Effector memory CD4-positive, alpha-beta T cell (primary cell): Measurements from ENCODE around the gene SMAGP.

Source experiments
- DNase-seq, 3 donors: peaks; one replicate each; pipeline ENCODE4 v3.0.0-alpha.2; 2020
- H3K27ac ChIP-seq: 2 replicates; pipeline ENCODE4 v1.7.0; 2013; ENCODE audit warnings: mild to moderate bottlenecking, low read length, moderate library complexity; ENCODE audit not compliant: insufficient read depth, poor library complexity, severe bottlenecking
- H3K27me3 ChIP-seq: replicated peaks from 2 replicates; pipeline ENCODE4 v1.7.0; 2013; ENCODE audit warnings: mild to moderate bottlenecking, low read length; ENCODE audit not compliant: insufficient read depth, control insufficient read depth, poor library complexity, severe bottlenecking
- H3K36me3 ChIP-seq: 2 replicates; pipeline ENCODE4 v1.7.0; 2013; ENCODE audit warnings: mild to moderate bottlenecking, low read length, moderate library complexity; ENCODE audit not compliant: control insufficient read depth, insufficient read depth
- H3K4me1 ChIP-seq: 2 replicates; pipeline ENCODE4 v1.7.0; 2013; ENCODE audit warnings: low read length, mild to moderate bottlenecking; ENCODE audit not compliant: control insufficient read depth, insufficient read depth, poor library complexity, severe bottlenecking
- H3K4me3 ChIP-seq: 2 replicates; pipeline ENCODE4 v1.7.0; 2013; ENCODE audit warnings: low read length, low read depth, mild to moderate bottlenecking; ENCODE audit not compliant: insufficient read depth, poor library complexity, severe bottlenecking
- H3K9me3 ChIP-seq: 2 replicates; pipeline ENCODE4 v1.7.0; 2013; ENCODE audit warnings: mild to moderate bottlenecking, low read length, moderate library complexity; ENCODE audit not compliant: control insufficient read depth

SMAGP gene

DNA sequence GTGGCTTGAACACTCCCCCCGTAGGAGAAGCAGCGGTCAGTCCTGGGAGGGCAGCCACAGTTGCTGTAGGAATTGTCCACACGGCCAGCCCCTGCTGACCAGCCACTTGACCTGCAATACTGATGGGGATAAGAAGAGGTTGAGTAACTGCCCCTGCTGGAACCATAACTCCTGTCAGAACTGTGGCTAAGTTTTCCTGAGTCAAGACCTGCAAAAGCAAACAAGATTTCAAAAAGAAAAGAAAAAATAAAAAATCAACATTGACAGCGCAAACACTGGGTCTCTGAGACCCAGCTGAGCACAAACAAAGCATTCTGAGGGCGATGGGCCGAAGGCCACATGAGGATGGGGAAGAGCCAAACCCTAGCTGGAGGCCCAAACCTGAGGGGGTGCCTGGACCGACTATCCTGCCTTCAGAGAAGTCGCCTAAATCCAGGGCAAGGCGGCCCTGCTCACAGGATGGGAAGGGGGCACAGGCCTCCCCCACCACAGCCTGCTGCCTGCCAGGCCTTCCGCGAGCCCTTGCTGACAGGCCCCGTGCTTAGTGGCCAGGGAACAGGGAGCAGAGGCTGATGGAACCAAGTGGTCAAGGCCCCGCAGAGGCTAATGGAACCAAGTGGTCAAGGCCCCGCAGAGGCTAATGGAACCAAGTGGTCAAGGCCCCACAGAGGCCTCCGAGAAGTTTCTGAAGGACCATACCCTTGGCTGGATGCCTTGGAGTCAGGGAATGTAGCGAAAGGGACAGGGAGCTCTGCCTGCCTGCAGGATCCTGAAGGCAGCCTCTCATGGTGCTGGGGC, 71.4 kb downstream of the SMAGP start:
- H3K4me3 ChIP-seq = no peak overlapping the region
- H3K27ac ChIP-seq = no peak overlapping the region
- H3K4me1 ChIP-seq = peaks cover 11% of the 10 kb centered on the region
- no peak for DNase-seq
- peaks cover 10% of the 10 kb centered on the region for H3K36me3 ChIP-seq
- H3K9me3 ChIP-seq = no peaks in the 10 kb centered on the region
- no peaks in the 10 kb centered on the region for H3K27me3 ChIP-seq

DNA sequence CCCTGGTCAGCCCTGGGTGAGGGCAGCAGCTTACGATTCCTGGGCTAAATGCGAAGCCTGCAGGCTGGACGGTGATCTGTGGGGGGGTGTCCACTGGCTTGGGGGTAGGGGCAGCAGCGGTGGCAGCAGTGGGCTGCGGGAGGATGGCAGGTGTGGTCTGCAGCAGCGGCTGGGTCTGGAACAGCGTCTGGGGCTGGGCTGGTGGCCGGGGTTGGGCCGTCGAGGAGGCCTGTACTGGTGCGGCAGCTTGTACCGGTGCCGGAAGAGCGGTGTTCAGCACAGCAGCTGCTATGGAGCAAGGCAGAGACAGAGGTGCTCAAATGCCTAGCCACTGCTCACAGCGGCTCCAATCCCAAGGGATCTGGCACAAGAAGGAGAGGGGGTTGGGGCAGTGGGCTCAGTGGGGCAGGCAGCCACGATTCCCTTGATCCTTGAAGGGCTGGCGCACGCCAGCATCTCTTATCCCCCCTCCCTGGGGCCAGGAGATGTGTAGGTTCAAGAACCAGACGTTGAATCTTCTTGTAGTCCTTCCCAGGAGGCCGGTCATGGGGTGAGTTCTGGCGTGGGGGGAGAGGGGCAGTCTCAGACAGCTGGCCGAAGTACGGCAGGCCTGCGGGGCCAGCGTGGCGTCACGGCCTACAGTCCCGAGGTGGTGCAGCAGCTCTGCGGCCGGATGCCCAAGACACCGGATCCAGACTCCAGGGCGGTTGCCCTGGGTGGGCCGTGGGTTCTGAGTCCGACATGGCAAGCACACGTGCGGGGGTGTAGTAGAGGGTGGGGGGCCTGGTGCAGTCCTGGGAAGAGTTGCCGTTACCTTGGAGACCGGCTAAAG, 72.3 kb downstream of the SMAGP start:
- Histone ChIP-seq H3K27ac (no peak overlapping the region), H3K4me1 (peaks cover 4% of the 10 kb centered on the region), H3K27me3 (no peaks in the 10 kb centered on the region), H3K9me3 (no peaks in the 10 kb centered on the region), H3K36me3 (peaks cover 10% of the 10 kb centered on the region), H3K4me3 (no peak overlapping the region)
- no peak for DNase-seq

DNA sequence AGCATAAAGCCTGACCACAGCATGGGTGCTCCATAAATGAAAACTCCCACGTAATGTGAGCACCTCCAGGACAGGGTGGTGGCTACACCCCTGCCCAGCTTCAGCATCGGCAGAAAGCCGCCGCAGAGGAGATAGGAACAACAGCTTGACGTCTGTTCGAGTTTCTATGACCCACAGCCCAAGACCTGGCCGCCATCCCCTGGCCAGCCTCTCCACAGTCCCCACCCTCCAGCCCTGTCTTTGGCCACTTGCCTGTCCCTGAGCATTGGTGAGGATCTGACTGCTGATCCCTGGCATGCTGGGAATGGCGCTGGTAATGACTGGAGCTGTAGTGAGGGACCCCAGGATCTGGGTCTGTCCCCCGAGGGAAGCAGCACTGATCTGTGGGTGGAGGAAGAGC, 73.7 kb downstream of the SMAGP start:
- Histone ChIP-seq H3K27ac (no peak overlapping the region), H3K9me3 (no peaks in the 10 kb centered on the region), H3K27me3 (no peaks in the 10 kb centered on the region), H3K36me3 (peaks cover 10% of the 10 kb centered on the region), H3K4me3 (no peak overlapping the region), H3K4me1 (no peaks in the 10 kb centered on the region)
- DNase-seq = no peak

DNA sequence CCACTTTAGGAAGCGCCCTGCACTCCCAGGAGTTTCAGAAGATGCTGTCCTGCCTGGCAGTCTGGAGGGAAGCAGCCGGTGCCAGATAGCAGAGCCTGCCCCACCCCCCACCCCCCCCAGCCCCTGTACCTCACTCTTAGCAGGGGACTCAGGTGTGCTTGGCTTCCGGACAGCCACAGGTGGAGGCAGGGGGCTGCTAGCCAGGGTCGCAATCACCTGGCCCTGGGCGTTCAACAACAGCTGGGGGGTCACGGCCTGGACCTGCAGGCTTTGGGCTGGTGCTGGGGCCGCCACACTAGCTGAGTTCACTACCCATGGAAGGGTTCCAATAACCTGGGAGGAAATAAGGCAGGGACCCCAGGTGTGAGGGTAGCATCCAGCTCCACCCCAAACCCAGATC, 74.4 kb downstream of the SMAGP start:
- Histone ChIP-seq H3K4me3 (no peak overlapping the region), H3K27ac (no peak overlapping the region), H3K4me1 (no peaks in the 10 kb centered on the region), H3K36me3 (peaks cover 14% of the 10 kb centered on the region), H3K9me3 (no peaks in the 10 kb centered on the region), H3K27me3 (no peaks in the 10 kb centered on the region)
- no peak for DNase-seq
